Activated T-helper 9 cell treated with anti-CD3 and anti-CD28 coated beads, Interleukin-2, amount 50 U/mL, for 16 hours (primary cell): ENCODE measurements around the gene PALLD.
"Not testable (repeated sequence)": the region's sequence is repeated elsewhere in the genome, so short reads cannot be mapped to it uniquely, and the experiment has no call there.

ENCODE experiments used
- DNase-seq: peaks from one replicate; pipeline ENCODE4 v3.0.0-alpha.2; 2020; ENCODE audit warnings: low read depth

Gene PALLD

DNA sequence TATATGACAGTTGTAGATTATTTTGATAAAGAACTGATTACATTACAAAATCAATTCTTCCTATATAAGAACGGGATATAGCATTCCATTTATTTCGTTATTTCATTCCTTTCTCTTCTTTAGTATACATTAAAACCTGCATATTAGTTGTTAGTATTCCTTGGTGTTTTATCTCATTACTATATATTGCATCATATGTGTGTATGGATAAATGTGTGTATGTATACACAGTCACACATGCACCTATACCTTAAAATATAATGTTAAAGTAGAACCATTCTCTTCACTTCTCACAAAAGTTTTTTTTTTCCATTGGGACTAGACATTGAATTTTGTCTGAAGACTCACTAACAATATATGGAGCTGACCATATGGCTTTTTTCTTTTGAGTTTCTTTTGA is 5.3 kb upstream of the PALLD start:
- DNase-seq = no peak

GRCh38 chr4:168498251-168498650 is 1.4 kb downstream of the PALLD start:
- no peak for DNase-seq

GRCh38 chr4:168499241-168499640 is 2.4 kb downstream of the PALLD start:
- no peak for DNase-seq

DNA sequence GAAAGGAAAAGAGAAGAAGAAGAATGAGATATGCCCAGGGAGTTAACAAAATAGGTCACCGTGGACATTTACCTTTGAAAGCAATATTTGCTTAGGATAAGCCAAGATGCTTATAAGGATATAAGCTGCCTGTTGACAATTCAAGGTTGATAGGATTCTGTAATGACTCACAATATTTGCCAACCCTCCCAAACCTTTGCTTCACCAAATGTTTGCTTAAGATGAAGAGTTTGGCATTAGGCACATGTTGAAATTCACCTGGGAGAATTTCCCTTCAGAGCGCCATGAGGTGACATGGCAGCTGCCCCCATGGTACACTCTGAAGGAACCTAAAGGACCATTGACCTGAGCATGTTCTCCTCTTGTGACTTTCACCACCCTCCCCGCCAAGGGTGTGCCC is 4.6 kb downstream of the PALLD start:
- DNase-seq = no peak

- DNase-seq = no peak
Observed at GRCh38 chr4:168502861-168503260, 6.0 kb downstream of the PALLD start.

GRCh38 chr4:168503652-168504362 is 7.0 kb downstream of the PALLD start:
- no peak for DNase-seq

DNA sequence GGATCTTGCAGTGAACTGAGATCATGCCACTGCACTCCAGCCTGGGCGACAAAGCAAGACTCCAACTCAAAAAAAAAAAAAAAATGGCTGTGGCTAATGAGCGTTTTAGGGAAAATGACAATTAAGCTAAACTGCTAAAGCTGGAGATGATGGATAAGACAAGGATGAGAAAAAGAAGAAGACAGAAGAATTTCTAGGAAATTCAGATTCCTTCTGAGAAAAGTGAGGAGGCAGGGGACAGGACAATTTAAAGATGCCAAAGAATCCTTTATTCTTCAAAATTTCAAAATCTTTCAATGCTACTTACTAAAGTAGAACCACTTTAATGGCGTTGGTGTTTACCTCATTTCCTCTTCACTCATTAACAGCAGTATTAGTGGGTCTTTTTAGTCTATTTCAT is 7.7 kb downstream of the PALLD start:
- DNase-seq = no peak

DNA sequence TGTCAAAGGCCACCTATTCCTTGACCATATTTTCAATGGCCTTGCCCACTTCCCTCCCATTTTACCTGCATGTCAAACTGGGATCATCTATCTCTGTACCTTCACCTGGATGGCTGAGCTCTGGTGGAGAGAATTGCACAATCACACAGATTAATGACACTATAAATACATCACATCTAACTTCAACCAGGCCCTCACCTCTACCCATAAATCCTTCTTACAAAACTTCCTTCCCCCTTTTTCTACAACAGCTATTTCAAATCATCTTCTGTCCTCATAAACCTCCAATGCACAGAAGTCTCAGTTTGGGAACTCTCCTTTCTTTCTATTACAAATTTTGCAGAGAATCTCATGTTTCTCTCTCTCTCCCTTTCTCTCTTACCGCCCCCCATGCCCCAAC is 9.2 kb downstream of the PALLD start:
- no peak for DNase-seq

- DNase-seq = no peak
Observed at GRCh38 chr4:168507178-168507815, 10.4 kb downstream of the PALLD start.

DNA sequence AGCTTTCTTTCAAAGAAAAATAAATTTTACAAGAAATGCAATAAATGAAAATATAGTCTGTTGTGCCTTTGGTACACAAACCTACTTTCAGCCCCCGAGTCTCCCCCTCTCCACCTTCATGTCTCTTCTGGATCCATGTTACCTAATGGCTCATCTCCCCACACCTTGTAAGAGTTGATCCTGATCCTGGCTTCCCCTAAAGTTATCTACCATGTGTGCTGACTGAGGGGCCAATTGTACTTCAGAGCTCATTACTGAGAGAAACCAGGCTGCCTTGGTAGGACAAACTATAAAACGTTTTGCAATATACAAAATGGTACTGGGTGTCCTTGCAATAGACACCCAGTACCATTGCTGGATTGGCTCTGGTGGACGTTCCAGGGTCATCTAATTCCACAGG is 11.8 kb downstream of the PALLD start:
- no peak for DNase-seq

GRCh38 chr4:168509786-168510185 is 12.9 kb downstream of the PALLD start:
- DNase-seq = no peak

DNA sequence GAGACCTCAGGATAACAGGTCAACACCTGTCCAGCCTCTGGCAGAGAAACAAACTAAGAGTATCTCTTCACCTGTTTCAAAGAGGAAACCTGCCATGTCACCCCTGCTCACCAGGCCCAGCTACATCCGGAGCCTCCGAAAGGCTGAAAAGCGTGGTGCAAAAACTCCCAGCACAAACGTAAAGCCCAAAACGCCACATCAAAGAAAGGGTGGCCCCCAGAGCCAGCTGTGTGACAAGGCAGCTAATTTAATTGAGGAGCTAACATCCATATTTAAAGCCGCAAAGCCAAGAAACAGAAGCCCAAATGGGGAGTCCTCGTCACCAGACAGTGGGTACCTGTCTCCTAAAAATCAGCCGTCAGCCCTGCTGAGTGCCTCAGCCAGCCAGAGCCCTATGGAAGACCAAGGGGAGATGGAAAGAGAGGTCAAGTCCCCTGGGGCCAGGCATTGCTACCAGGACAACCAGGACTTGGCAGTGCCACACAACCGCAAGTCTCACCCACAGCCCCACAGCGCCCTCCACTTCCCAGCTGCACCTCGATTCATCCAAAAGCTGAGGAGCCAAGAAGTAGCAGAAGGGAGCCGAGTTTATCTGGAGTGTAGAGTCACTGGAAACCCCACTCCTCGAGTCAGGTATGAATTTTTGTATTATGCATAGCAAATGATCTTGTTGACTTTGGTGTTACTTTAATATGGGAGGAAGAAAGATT is 15.1 kb downstream of the PALLD start:
- DNase-seq = peak; percentile 33

GRCh38 chr4:168513826-168514225 is 17.0 kb downstream of the PALLD start:
- not testable (repeated sequence) for DNase-seq

GRCh38 chr4:168514249-168514852 is 17.5 kb downstream of the PALLD start:
- no peak for DNase-seq

- no peak for DNase-seq
Observed at GRCh38 chr4:168515222-168516011, 18.6 kb downstream of the PALLD start.

GRCh38 chr4:168516841-168517240 is 20.0 kb downstream of the PALLD start:
- DNase-seq = no peak

- DNase-seq = no peak
Observed at GRCh38 chr4:168519576-168519975, 22.7 kb downstream of the PALLD start.

DNA sequence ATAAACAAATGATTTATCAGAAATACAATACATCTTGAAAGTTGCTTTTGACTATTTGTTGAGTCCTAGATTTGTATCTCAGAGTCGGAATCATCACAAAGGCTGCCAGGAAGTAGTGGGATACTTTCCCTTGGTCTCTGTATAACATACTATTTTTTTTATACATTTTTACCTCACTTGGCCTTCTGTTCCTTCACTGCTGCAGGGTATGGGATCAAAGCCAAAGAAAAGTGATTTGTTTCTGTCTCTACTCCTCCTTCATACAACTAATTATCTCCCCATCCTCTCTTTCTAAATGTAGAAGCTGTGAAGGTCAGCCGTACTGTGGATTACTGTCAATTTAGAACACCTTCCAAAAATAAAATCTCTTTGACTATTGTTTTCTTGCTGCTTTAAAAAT is 24.9 kb downstream of the PALLD start:
- no peak for DNase-seq

- DNase-seq = no peak
Observed at GRCh38 chr4:168522356-168522755, 25.5 kb downstream of the PALLD start.

GRCh38 chr4:168522829-168523489 is 26.1 kb downstream of the PALLD start:
- DNase-seq = no peak

GRCh38 chr4:168524006-168524405 is 27.2 kb downstream of the PALLD start:
- DNase-seq = no peak

DNA sequence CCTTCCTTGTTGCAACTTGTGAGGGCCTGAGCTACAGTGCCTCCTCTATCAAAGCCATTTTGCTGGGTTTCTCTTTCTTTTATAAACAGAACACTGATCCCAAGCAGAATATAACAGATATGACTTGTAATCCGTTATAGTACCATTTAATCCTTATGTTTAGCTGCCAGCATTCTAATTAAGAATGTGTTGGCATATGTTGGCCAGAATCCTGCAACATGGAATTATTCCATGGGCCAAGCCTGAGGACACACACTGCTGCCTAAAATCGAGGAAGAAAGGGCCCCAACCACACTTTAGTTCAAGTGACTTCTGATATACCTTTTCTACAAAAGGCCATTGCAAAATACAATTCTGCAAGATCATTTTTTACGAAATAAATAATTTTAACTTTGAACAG is 28.0 kb downstream of the PALLD start:
- no peak for DNase-seq
